GM18502 (cell line): Measurements from ENCODE around the gene KIRREL1.

ENCODE experiments used
- ATAC-seq: cut with Tn5 transposase; IDR thresholded peaks from one replicate; pipeline ENCODE4 v1.9.1; 2021; ENCODE audit warnings: mild to moderate bottlenecking; ENCODE audit not compliant: unreplicated experiment, poor library complexity

Gene KIRREL1

DNA sequence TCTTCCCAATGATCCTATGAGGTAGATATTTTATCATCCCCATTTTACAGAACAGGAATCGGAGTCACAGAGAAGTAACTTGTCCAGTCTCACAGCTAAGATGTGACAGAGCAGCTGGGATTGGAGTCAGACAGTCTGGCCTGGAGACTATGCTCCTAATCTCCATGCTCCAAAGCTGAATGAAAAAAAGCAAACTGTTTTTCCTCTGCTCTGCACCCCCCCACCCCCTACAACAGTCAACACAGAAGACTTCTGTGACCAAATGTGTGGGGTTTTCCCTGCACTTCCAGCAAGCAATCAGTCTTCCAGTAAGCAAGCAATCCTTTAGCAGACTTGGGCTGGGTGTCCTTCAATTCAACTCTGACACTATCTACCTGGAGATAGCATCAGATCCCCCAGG is 33.2 kb downstream of the KIRREL1 start:
- ATAC-seq, result no peak

DNA sequence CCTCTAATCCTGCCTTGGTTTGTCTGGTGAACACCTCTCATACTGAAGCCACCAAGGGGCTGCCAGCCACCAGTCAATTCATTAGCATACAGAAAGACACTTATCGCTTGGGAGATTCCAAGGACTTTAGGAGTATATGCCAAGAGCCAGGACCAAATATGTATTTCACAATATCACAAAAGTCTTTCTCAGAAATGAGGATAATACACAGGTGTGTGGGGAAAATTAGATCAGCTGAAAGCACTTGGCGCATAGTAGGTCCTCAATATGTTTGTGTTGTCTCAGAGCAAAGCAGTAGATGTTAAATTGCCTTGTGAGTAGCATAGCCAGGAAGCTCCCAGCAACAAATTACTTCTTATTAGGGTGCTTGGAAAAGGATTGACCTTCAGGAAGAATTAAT is 34.1 kb downstream of the KIRREL1 start:
- ATAC-seq, result no peak

DNA sequence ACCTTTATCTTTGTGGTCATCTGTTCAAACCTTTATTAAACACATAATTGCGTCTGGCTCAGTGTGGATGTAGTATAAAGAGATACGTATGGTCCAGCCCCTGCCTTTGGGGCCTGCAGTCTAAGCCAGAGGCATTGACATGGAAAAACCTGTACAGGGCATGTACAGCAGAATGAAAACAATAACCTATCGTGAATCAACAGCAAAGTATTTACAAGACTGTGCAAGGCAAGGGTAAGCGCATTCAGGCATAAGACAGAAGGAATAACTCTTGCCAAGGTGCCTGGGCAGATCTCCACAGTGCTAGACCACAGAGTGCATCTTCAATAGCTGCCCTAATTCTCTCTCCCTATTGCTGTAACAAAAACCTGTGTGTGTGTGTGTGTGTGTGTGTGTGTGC is 35.5 kb downstream of the KIRREL1 start:
- no peak for ATAC-seq

DNA sequence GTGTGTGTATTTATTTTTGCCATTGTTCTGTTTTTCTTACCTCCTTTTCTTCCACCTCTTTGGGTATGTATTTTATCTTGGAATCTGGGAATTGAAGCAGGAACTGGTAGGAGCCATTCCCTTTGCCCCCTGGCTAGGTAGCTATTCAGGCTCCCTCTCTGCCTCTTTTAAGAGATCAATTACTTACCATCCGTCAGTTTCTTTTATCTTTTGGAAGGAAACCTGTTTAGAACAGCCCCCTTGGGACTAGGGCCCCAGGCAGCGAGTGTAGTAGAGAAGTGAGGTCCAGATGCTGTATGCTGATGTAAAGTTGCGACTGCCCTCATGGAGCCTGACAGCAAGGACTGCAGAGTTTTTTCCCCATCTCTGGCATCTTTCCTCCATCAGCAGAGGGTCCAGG is 41.6 kb downstream of the KIRREL1 start:
- ATAC-seq, result no peak

DNA sequence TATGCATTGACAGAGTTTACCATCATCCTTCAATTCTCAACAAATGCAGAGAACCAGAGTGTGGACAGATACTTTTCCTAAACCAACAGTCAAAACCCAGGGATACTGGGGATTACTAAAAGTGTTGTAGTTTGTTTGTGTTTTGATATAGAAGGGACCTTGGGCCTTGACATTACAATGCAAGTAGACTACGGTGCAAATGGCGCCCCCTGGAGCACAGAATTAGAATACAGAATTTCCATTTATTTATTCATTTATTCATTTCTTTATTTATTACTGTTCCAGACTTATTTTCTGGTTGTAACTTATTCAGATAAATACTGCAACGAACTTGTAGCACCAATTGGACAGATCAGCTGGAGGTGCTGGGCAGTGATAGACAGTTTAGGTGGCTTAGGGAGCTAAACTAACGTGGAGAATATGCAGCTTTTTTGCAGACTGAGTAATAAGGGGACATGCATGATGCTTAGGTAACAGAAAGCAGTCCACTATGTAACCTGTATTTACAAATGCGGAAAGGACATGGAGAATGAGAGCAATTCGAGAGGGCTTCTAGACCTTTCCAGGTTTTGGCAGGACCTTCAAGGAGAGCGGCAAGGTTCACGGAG is 42.6 kb downstream of the KIRREL1 start:
- no peak for ATAC-seq

DNA sequence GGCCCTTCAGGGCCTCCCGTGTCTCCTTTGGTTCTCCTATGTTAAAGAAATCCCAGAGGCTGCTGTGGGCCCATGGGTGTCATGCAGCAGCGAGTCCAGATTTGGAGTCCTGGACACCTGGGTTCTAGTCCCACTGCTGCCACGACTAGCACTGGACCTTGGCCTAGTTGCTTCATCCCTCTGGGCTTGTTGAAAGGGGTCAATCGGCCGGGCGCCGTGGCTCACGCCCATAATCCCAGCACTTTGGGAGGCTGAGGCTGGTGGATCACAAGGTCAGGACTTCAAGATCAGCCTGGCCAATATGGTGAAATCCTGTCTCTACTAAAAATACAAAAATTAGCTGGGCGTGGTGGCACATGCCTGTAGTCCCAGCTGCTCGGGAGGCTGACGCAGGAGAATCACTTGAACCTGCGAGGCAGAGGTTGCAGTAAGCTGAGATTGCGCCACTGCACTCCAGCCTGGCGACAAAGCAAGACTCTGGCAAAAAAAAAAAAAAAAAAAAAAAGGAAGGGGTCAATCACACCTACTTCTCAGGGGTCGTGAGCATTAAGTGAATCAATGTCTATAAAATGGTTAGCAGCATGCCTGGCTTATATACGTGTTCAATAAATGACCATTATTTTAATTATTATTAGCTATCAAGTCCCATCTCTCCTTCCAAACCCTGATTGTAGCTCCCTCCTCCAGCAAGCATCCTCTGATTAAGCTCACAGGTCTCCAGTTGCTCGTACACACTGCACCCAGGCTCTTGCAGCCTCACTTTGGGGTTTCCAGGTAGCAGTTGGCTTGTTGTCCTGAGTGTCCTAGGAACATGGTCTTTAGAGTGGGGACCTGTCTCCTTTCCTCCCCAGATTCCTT is 43.8 kb downstream of the KIRREL1 start:
- ATAC-seq, result no peak

DNA sequence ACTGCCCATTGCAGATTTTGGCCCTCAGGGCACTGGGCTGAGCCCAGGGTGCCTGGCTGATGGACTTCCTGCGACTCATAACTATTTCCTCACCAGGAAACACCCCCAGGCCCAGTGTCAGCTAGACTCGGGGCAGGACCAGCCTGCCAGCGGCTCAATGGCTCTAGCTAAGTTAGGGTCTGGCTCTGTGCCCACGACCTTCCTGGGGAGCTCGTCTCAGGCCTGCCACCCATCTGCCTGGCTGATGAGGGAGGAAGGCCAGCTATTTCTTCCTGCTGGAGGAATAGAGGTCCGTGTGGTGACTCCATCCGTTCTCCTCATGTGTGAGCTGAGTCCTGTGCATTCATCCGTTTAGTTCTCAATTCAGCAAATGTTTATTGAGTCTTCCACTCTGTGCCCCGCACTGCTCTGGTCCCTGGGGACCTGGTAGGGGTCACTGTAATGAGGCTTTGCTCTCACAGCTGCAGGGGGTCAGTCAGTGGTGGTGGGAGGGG is 44.5 kb downstream of the KIRREL1 start:
- ATAC-seq, result no peak

DNA sequence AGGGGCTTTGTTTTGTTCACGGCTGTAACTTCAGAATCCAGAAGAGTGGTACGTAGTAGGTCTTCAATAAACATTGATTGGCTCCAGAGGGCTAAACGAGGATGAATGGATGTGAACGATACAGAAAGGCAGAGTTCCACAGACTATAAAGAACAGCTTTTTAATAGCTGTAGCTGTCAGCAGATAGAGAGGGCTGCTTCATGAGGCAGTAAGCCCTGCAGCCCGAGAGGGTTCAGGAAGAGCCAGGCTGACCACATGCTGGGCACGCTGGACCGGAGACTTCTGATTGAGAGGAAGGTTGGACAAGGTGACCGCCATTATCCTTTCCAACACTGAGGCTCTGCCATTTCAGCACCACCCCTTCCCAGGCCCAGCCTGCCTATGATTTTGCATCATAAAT is 45.3 kb downstream of the KIRREL1 start:
- ATAC-seq, result no peak

DNA sequence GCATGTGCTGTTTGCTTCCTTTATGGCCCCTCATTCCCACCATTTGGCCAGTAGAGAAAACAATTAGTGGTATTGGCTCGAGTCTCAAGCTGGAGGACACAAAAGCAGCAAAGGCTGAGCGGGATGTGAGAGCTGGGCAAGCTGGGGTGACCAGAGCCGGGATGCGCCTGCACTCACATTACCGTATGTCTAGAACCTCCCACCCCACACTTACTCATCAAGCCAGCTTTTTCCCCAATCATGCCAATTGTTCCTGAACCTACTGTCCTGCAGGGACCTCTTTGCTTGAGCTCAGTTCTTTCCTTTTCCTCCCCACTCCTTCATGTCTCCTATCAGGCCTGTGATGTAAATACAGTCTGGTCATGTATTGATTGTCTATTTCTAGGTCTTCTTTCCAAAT is 45.9 kb downstream of the KIRREL1 start:
- ATAC-seq, result no peak

DNA sequence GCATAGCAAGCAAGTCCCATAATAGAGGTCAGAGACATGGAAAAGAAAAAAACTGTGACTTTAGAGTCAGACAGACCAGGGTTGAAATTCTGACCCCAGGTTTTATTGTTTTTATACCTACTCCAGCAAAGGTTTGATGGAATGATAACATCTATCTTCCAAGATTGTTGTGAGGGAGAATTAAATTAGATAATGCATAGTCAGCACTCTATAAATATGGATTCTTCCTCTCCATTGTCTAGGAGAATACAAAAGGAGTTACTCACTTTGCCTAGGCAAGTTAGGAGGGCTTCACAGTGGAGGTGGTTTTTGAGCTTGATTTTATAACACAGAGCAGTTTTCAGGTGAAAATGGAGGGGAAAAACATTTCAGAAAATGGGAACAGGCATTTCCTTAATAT is 46.9 kb downstream of the KIRREL1 start:
- ATAC-seq, result no peak

DNA sequence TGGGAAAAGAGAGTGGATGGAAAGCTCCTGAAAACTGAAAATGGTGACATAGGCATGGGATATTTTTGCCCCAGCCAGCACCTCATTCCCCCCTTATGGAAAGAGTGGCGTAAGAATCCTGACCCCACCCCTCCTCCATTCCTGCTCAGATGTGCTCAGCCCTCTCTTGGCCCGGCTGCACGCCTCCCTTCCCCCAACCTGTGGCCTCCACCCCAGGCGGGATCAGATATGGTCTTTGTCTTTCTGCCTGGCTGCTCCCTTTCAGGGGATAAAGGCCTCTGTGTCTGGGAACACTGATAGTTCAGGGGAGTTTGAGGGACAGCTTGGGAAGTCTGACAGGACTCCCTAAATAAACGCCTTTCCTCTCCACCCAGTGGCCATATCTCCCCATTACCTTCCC is 49.8 kb downstream of the KIRREL1 start:
- ATAC-seq, result no peak

DNA sequence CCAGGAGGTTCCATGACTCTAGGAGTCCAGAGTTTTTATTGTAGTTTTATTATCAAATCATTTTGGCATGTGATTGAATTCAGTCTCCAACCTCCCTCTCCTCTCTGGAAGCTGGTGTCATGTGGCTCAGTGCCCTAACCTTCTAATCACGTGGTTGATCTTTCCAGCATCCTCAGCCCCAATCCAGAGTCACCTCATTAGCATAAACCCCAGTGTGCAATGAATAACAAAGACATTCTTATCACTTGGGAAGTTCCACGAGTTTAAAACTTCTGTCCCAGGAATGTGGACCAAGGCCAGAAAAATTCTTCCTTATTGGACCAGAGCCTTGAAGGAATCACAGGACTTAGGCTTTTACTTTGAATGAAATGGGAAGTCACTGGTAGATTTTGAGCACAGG is 52.2 kb downstream of the KIRREL1 start:
- no peak for ATAC-seq

DNA sequence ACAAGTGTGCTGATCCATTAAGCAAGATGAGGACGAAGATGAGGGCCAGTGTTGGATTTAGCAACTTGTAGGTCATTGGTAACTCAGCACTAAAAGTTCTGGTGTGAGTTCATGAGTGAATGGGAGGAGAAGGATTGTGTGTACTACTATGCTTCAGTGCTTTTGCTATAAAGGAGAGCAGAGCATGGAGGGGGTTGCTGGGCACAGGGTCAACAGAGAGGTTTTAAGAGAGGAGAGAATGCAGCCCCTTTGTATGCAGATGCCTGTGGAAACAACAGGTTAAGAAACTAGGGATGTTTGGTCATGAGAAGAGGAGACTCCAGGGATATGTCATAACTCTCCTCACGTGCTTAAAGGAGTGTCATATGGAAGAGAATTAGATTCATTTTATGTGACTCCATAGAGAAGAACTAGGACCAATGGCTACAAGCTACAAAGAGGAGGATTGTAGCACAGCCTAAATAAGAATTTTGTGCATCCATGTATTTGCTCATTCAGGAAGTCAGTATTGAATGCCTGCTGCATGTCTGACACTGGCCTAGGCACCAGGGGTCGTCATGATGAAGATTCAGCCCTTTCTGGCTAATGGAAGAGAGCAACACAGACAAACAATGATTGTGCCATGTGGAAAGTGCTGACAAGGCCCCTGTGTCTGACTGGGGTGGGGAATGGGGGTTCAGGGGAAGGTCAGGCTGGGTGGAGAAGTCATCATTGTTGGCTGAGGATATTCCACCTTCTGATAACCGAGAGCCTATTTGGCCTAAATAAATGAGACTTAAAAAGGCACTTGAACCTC is 53.5 kb downstream of the KIRREL1 start:
- no peak for ATAC-seq

DNA sequence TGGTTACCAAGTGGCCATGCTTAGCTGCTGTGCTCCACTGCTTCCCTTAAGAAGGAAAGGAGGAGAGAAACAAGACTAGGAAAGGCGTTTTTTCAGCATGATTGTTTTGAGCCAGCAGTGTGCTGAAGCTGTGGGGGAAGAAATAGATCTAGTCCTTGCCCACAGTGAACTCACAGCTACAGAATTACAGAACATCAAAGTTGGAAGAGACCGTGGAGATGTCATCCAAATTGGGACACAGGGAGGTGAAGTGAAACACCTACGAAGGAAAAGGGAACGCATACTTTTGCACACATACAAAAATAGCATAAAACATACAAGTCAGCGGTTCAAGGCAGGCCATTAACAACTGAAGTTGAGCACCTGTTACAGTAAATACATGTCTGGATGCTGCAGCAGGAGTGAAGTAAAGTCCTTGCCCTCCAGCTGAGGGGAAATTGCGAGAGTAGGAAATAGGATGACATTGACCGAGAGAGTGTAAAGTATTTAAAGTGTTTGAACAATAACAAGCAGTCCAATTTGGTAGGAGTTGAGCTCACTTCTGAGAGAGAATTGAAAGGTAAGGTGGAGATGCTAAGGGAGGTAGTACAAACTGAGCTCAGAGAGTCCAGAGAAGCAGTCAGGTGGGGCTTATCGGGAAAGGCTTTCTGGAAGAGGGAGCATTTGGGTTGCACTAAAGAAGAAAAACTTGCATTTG is 55.1 kb downstream of the KIRREL1 start:
- ATAC-seq, result no peak

DNA sequence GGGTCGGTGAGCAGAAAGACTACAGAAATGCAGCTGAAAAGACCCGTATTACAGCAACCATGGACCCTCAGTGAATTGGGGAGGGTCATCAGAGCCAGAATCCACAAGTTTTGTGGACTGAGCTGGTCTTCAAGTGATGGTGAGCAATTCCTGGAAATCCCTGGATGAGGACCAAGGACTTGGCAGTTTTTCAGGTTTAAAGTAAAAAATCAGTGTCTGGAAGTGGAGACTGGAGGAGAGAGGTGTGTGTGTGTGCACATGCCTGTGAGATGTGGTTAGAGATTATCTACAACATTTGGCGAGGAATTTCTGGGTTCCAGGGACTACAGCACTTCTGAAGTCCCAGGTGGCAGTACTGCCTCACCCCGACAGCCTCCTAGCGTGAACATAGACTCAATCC is 56.4 kb downstream of the KIRREL1 start:
- ATAC-seq, result no peak

DNA sequence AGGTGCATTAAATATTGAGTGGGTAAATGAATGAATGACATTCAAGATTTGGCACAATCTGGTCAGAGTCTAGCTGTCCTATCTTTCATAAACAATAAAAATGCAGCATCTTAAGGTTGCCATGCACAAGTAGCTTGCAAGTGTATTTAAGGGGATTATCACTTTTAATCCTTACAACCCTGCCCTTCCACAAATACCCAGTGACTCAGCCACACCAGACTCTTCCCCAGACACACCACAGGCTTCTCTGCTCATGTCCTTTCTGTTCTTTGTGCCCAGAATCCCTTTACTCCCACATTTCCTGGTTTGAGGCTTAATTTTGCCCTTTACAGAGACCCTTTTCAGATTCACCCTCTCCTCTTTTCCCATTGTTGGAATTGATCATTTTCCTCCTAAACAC is 59.8 kb downstream of the KIRREL1 start:
- no peak for ATAC-seq

DNA sequence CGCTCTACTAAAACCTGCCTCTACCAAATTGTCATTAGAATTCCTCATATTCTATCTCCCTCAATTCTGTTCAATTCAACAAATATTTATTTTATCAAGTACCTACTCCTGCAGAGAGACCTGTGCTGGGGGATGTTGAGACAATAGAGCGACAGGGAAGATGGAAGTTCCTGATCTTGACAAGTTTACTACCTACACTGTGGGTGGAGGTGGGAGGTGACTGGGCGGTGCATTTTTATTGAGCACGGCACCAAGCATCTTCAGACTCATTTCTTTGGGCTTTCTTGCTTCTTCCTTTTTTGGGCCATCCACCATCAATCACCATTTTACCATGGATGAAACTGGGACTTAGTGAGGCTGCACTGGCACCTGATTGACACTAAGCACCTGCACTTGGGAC is 61.3 kb downstream of the KIRREL1 start:
- ATAC-seq, result no peak

DNA sequence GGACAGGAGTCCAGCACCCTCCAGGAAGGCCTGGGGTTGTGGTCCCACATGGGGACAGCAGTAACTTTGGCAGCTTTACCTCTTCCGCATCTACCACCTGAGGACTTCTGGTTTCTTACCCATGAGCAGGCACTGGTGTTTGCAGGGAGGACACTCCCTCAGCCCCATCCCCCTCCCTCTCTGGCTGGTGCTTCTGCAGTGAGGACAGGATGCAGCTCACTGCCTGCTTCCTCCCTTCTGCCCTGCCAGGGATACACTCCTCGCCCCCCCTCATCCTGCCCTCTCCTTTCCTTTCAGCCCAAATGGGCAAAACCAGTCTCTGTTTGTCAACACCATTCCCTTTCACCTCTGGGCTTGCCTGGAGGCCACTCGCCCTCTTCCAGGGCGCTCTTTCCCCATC is 62.4 kb downstream of the KIRREL1 start:
- ATAC-seq, result no peak

DNA sequence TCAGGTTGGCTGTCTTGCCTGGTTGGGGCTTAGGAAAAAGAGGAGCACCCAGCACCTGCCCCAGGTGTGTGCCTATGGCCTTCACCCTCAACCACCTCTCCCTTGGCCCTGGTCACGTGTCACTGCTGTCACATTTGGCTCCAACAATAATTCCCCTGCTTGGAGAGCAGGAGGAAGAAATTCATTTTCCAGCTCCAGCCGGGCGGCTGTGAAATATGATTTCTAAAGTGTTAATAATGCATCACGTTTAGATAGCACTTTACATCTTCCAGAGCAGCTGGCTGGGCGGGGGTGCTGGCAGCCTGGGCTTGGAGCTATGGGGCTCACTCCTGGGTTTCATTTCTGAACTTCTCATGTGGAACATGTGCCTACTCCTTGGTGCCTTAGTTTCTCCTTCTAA is 63.1 kb downstream of the KIRREL1 start:
- no peak for ATAC-seq

DNA sequence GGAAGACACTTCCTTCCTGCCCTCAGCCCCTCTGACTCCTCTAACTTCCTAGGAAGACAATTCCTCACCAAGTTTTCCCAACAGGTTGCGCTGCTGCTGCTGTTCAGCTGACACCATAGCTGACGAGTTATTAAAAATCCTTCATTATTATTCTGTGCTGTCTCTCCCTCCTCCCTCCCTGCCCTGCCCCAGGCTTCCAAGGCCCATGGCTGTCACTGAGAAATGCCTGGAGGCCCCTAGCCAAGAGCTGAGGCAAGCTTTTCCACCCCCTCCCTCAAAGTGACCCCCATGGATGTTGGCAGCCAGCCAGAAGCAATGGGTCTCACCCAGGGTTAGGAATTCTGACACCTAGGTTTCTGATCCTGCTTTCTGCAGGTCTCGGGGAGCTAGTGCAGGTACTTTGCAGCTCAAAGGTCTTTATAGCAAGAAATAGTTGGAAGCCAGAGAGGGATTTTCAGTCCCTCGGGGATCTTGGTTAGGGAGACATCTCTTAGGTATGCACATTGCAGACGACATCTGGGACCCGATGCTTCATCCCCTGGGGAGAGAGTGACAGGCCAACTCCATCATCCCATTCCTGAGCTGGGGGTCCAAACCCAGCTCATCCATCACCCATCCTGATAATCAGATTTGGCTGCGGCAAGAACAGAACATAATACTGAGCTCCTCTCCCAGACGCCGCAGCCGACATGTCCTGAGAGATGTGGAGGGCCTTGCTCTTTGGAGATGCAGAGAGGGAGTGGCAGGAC is 65.0 kb downstream of the KIRREL1 start:
- no peak for ATAC-seq
